ENCODE data around the gene USP33. TPM values are rescaled to one million over a fixed set of nuclear protein-coding genes. Genes with fewer than 3 reads are reported as not detected.
"Not testable (repeated sequence)": the region's sequence is repeated elsewhere in the genome, so short reads cannot be mapped to it uniquely, and the experiment has no call there.

The USP33 gene
- total RNA-seq = 75.9 and 81.0 TPM in 2 replicates

DNA sequence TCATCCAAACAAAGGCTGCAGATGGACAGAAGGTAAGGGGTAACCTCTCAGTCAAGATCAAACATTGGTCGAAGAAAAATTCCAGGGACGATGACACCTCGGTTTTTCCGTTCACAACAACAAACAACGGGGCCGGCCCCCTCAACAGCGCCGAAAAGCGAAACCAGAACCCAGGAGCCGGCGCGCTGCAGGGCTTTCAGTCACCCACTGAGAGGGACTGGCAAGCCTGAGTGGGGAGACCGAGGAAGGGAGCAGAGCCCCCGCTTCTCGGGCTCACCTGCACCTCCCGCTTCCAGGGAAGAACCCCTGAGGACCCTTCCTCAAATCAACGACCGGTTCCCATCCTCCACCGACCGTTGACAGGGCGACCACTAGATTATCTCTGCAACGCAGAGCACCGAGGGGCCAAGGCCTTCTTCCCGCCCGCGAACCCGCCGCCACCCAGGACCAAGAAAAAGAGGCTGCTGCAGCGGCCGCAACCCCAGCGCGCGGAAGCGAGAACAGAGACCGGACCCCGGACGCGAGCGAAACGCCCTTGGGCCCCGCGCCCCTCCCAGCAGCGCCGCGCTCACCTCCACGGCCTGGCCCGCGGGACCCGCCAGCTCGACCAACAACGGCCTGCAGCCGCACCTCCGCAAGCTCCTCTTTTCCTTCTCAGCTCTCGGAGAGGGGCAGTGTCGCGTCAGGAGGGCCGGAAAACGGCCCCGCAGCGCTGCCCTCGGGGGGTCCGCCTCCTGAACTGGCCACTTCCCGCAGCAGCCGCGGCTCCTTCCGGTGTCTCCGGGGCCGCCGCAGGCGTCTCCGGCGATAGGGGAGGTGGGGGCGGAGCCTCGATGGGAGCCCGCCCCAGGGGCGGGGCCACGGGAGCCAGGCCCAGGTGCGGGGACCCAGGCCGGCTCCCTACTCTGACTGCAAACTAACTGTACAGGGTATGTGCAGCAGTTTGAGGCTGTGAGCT, at the start of gene USP33:
USP33 (minus strand) TSS at position 782 of the 958 bp plus-strand sequence. CDS start 18,155 bp downstream, outside the sequence.
- peak; percentile 63 to 78 for DNase-seq (ENCODE audit: low read depth in 2 of 2)

DNA sequence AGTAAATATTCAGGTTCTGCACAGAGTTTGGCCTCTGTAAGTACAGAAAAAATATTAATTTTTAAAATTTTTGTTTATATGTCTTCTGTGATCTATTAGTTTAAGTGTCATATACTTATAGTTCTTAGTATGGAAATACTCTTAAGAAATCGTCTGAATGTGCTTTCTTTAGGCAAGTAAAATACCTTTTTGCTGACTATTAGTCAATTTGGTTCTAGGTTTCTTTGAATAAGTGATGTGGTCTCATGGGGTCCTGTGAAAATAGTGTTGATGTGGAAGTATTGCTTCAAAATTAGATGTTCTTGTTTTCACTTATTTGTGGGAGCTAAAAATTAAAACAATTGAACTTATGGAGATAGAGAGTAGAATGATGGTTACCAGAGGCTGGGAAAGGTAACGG, 43.7 kb upstream of the USP33 start:
- DNase-seq (ENCODE audit: low read depth in 2 of 2) = no peak

DNA sequence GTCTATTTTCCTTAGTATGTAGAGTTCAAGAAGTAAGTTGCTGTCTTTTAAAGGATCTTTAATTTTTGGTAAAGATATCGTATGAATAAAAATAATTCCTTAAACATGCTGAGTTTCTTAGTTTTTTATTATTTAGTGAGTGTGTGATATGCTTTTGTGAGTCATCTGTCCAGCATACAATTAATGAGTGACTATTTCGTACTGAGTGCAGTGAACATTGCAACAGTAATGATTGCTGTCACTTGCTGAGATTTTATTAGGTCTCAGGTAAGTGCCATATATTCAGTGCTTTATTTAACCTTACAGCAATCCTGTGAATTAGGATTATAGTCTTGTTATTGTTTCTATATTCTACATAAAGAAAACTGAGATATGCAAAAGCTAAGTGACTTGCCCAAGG, 42.4 kb upstream of the USP33 start:
- no peak for DNase-seq (ENCODE audit: low read depth in 2 of 2)

DNA sequence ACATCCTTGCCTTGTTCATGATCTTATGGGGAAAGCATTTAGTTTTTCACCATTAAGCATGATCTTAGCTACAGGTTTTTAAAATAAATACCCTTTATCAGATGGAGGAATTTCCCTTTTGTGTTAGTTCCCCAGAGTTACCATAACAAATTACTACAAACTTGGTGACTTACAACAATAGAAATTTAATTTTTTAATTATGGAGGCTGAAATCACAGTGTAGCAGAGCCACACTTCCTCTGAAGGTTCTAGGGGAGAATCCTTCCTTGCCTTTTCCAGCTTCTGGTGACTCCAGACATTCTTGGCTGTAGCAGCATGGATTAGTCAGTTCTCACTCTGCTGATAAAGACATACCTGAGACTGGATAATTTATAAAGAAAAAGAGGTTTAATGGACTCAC, 38.3 kb upstream of the USP33 start:
- peak; percentile 29 to 73 for DNase-seq (ENCODE audit: low read depth in 2 of 2)

DNA sequence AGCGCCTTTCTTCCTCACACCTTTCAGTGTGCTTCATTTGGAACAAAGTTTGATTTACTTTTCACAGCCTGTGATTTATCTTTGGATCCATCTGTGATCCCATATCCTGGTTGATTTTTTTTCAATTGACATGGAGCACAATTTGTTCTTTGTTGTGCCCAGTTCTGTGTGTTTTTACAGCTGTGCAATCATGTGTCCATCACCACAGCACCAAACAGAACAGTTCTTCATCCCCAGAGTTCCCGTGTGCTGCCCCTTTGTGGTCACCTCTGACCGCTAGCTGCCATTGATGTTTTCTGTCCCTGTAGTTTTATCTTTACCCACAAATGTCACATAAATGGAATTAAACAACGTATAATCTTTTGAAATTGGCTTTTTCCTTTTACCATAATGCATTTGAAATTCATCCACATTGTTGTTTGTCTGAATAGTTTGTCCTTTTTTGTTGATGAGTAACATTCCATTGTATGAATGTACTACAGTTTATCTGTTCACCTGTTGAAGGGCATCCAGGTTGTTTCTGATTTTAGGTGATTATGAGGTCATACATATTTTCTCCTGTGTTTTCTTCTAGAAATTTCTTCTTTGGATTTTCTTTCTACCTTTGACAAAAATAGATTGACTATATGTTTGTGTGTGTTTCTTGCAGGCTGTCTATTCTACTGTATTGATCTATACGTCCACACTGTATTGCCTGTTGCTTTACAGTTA, 37.2 kb upstream of the USP33 start:
- DNase-seq (ENCODE audit: low read depth in 2 of 2) = peak; percentile 99

DNA sequence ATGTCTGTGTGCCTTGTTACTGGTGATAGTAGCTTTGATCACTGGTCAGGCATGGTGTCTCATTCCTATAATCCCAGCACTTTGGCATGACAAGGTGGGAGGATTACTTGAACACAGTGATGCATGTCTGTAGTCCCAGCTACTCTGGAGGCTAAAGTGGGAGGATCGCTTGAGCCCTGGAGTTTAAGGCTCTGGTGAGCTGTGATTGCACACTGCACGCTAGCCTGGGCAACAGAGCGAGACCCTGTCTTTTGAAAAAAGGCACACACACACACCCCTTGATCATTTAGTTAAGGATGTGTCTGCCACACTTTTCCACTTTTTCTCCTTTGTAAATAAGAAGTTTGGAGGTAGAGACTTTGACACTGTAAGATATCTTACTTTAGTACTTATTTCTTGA, 34.9 kb upstream of the USP33 start:
- no peak for DNase-seq (ENCODE audit: low read depth in 2 of 2)

DNA sequence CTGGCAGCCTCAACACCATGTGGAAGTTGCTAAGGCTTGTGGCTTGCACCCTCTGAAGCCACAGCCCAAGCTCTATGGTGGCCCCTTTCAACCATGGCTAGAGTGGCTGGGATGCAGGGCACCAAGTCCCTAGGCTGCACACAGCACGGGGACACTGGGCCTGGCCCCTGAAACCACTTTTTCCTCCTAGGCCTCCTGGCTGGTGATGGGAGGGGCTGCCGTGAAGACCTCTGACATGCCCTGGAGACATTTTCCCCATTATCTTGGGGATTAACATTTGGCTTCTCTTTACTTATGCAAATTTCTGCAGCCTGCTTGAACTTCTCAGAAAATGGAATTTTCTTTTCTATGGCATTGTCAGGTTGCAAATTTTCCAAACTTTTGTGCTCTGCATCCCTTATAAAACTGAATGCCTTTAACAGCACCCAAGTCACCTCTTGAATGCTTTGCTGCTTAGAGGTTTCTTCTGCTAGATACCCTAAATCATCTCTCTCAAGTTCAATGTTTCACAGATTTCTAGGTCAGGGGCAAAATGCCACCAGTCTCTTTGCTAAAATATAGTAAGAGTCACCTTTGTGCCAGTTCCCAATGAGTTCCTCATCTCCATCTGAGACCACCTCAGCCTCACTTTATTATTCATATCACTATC, 26.6 kb upstream of the USP33 start:
- not testable (repeated sequence) for DNase-seq (ENCODE audit: low read depth in 2 of 2)

DNA sequence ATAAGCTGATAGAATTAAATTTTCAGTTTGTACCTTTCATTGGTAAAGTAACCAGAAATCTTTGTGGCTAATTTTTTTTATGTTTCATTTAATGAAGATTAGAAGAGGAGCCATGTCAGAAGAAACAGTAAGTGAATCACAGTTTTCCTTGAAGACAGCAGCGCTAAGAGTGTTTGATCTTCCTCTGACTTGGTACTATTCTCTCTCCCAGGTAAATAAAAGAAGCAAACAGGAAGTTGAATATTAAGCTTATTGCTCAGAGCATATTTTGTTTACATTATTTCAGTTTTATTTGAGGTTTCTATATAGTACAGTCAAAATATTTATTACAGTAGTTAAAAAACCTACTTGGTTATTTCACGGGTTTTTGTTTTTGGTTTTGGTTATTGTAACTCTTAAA, 23.5 kb upstream of the USP33 start:
- no peak for DNase-seq (ENCODE audit: low read depth in 2 of 2)

DNA sequence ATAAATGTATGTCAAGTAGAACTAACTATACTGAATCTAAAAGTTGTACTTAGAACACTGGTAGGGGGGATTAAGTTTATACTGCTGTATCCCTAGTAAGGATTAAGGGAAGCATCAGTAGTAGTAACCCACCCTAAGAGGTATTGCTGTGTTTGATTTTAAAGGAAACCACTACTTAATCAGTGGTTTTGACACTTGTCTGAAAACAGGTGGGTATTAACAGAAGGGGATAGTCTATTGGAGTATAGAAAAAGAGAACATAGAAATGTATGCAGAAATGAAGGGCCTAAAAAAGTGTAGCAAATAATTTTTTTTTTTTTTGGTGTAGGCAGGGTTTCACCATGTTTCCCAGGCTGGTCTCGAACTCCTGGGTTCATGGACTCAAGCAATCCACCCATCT, 22.0 kb upstream of the USP33 start:
- DNase-seq (ENCODE audit: low read depth in 2 of 2) = no peak

DNA sequence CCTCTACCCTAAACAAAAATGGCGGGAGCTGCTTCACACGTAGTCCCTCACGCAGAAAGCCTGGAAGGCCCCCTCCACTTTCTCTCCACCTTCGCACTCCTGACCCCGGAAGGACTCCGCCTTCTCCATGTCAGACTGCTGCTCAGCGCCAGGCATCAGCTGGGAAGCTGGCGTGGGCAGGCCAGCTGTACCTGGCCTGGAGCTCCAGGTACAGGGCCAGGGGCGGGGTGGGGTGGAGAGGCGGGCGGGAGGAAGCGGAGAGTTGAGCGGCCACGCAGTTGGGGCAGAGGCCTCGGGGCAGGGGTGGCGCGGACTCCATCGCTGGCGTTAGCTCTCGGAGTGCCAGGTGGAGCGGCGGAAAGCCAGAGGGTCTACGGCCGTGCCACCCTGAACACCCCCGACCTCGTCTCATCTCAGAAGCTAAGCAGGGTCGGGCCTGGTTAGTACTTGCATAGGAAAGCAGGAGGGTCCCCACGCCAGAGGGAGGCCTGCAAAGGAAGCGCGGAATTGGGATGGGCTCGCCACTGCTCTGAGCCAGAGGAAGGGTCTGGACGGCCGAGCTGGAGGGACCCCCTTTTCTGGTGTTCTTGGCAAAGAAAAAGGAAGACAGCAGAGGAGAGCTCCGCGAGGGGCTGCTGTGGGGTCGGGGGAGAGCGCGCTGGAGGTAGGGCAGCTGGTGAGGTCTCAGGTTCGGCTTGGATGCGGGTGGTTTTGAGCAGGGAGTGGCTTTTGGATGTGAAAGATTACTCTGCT, 20.1 kb upstream of the USP33 start, which contains the start of gene MIGA1:
MIGA1 (plus strand) TSS at position 121 of the 753 bp plus-strand sequence. CDS start 3,604 bp downstream, outside the sequence.
- peak; percentile 76 to 90 for DNase-seq (ENCODE audit: low read depth in 2 of 2)

DNA sequence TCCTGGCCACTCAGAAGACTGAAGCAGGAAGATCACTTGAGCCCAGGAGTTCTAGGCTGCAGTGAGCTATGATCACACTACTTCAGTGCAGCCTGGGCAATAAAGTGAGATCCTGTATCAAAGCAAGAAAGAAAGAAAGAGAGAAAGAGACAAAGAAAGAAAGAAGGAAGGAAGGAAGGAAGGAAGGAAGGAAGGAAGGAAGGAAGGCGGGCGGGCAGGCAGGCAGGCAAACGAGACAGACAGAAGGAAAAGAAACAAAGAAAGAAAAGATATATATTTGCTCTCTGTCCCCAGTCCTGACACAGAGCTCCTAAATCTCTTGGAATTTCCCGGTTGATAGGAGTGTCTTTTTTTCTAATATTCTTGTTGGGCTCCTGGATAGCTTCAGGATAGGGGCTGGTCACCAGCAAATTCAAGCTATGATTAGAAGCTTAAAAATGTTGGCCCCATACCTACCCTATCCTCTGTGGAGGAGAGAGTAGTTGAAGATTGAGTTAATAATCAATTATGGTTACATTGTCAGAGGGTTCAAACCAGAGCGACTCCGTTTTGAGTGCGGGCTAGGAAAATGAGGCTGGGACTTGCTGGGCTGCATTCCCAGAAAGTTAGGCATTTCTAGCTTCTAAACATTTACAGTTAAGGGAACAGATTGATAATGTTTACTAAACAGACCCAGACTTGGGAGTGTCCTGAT, 16.5 kb upstream of the USP33 start:
- no peak for DNase-seq (ENCODE audit: low read depth in 2 of 2)

DNA sequence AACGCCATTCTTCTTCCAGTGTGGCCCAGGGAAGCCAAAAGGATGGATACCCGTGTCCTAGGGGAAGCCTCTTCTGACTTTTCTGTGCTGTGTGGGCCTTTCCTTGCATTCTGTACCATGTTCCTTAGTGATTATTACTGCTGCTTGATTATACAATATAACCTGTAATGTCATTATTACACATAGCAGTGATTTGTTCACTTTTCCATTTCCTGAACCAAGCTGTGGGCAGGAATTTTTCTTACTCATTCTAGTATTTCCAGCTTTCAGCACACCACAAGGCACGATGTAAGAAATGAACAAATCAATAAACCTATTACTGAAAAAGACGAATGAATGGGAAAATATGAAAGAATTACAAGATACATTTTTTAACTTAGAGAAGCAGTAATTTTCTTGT, 8.4 kb upstream of the USP33 start:
- DNase-seq (ENCODE audit: low read depth in 2 of 2) = no peak

DNA sequence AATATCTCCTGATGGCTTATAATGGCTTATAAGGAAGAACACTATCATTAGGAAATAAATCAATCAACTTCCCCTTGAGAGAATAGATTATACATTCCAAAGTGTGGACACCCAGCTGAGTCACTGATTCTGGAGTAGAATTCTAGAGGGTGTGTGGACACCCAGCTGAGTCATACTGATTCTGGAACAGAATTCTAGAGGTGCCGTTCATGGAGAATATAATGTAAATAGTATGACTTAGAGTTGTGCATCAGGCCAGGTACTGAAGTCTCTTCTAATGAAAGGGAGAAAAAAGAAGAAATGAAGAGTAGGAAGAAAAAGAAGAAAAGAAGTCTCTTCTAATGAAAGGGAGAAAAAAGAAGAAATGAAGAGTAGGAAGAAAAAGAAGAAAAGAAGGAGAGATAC, 2.4 kb upstream of the USP33 start:
- peak in 1 of 2 donors; percentile 49 for DNase-seq (ENCODE audit: low read depth in 2 of 2)

DNA sequence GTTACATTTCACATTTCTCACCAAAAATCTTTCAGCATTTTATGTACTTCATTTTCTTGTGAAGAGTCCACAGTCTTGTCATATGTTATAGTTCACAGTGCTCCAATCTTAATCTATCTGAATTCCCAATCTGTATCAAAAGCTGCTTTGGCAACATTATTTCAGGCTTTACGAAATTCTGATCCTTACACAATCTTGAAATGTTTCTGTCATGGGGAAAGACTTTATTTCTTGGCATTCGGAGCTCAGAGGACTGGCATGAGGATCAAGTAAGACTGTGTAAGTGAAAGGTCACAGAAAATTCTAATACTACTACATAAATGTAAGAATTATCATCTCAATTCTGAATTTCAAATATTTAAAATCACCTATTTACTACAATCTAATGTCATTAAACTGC, 2.0 kb downstream of the USP33 start:
- no peak for DNase-seq (ENCODE audit: low read depth in 2 of 2)

DNA sequence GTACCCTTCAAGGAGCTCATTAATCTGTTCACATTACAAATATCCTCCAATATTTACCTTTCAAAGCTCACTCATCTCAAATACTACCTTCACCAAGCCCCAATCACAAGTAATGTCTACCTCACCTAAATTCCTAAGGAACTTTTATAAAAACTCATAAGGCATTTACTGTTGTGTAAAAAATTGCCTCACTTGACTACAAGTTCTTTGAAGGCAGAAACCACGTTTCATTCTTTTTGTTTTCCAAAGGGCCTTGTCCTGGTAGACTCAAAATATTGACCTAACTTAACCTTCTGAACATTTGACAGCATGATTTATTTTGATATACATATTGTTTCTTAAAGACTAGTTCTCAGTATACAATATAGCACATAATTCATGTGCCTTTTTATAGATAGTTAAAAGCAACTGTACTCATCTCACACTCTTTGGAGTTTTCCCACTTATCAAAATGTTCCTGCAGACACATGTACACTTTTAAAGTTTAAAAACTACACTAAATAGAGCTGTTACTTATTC, 2.5 kb downstream of the USP33 start:
- DNase-seq (ENCODE audit: low read depth in 2 of 2) = no peak

DNA sequence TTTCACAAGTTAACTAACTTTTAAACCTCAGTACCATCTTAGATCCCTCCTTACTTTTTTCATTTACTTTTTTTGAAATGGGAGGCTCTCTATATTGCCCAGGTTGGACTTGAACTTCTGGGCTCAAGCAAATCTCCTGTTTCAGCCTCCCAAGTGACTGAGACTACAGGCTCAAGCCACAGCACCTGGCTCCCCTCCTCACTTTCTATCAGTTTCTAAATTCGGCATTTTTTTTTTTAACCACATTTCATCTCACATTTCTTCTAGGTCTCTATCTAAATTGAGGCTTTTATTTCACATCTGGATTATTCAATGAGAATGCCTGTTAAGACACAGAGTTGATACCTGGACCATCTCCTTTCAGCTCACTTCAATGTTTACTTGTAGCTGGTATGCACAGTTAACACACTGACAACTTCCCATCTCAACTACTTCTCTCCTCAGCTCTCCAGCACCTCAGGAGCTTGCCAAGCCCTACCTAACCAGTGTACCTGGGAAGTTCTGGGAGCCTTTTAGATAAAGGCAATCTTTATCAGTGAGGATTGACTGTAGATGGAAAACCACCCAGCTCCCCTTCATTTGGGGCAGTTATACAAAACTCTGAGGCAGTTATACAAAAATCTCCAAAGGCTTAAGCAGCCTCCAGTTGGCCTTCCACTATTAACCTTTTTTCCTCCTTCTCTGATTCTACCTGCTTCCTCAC, 3.4 kb downstream of the USP33 start:
- no peak for DNase-seq (ENCODE audit: low read depth in 2 of 2)

DNA sequence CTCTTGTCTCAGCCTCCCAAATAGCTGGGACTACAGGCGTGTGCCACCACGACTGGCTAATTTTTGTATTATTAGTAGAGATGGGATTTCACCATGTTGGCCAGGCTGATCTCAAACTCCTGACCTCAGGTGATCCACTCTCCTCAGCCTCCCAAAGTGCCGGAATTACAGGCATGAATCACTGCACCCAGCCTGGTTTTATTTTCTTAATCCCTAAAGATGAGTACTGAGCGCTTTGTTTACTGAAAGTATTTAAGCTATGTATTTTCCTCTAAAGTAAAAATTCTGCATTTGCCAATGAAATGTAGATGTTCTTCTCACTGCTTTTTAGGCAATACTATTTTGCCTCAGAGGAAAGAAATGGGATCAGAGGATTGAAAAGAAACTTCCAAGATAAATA, 10.2 kb downstream of the USP33 start:
- not testable (repeated sequence) for DNase-seq (ENCODE audit: low read depth in 2 of 2)

DNA sequence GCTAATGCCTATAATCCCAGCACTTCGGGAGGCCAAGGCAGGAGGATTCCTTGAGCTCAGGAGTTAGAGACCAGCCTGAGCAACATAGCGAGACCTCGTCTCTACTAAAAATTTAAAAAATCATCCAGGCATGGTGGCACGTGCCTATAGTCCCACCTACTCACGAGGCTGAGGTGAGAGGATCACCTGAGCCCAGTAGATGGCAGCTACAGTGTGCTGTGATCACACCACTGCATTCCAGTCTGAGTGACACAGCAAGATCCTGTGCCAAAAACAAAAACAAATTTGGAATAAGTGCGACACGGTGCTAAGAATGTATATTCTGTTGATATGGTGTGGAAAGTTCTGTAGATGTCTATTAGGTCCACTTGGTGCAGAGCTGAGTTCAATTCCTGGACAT, 15.1 kb downstream of the USP33 start:
- peak in 1 of 2 donors; percentile 3 for DNase-seq (ENCODE audit: low read depth in 2 of 2)

DNA sequence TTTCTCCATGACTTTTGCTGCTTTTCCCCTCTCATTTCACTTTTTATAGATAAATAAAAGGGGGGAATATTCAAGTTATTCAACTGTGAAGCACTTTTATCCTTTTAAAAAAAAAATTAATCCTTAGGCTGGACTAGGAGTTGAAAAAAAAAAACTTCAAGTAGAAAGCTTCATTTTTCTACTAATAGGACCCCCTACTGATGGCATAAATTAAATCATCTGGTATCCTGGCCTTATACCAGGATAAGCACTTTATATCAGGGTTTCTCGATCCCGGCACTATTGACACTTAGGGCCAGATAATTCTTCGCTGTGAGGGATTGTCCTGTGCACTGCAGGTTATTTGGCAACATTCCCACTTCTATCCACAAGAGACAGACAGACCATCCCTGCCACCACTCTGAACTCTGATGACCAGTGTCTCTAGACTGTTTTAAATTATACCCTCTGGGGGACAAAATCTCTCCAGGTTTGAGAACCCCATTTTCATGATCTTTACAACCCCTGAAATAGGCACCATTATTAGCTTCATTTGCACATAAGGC, 17.6 kb downstream of the USP33 start:
- peak in 1 of 2 donors; percentile 8 for DNase-seq (ENCODE audit: low read depth in 2 of 2)
